Left lung (tissue), 10 donors: Measurements from ENCODE around the gene SPRTN. TPM values are rescaled to one million over a fixed set of nuclear protein-coding genes. Genes with fewer than 3 reads are reported as not detected.

Experiments
- ATAC-seq: fragments of 200-7000 bp; cut with Tn5 transposase; one replicate; pipeline ENCODE4 v1.9.1; 2020; ENCODE audit warnings: moderate library complexity
- DNase-seq, 4 donors: peaks; one replicate each; pipeline ENCODE4 v3.0.0-alpha.2; 2013 to 2020
- H3K27ac ChIP-seq, 2 donors: fragments of 200-600 bp; sonication (generic) in 1 of 2; one replicate each; pipeline versions ENCODE4 v1.5.0 to v1.8.0; 2020 to 2021
- H3K27me3 ChIP-seq, 2 donors: fragments of 200-600 bp; sonication (generic) in 1 of 2; one replicate each; pipeline versions ENCODE4 v1.5.0 to v1.8.0; 2020 to 2021
- H3K36me3 ChIP-seq, 2 donors: fragments of 200-600 bp; sonication (generic) in 1 of 2; one replicate each; pipeline versions ENCODE4 v1.5.0 to v1.8.0; 2020 to 2021
- H3K4me1 ChIP-seq, 2 donors: fragments of 200-600 bp; one replicate each; pipeline ENCODE4 v1.8.0; 2021
- H3K4me3 ChIP-seq, 2 donors: fragments of 200-600 bp; sonication (generic) in 1 of 2; one replicate each; pipeline versions ENCODE4 v1.5.0 to v1.8.0; 2020 to 2021; ENCODE audit warnings: mild to moderate bottlenecking in 1 of 2
- H3K9me3 ChIP-seq, 2 donors: fragments of 200-600 bp; sonication (generic) in 1 of 2; one replicate each; pipeline versions ENCODE4 v1.5.0 to v1.8.0; 2020 to 2021
- intact Hi-C, 2 donors: fragments of 100-400 bp; cut with DNase I; formaldehyde crosslinking; loops; one replicate each; pipeline versions ENCODE4 v1.11.2 to v1.14.2; 2022
- polyA plus RNA-seq, 6 donors: library from polyadenylated mRNA; unstranded; fragments of 120-200 nt; gene quantifications; one replicate each; pipeline ENCODE4 v1.2.1, GENCODE V29; 2013; ENCODE audit not compliant: insufficient read length in 6 of 6
- total RNA-seq, 2 donors: library from RNA; stranded (reverse); fragmentation: NEBNext Ultra II Directional; extraction: Animal tissue kit (Norgen Biotek cat#: 25700); gene quantifications; one replicate each; pipeline ENCODE4 v1.2.1, GENCODE V29; 2021
- TF ChIP-seq, protein P1 (sequence below), 2 donors: fragments of 200-600 bp; sonication (generic) in 1 of 2; IDR thresholded peaks; one replicate each; pipeline versions ENCODE4 v1.5.0 to v1.8.0; 2021; ENCODE audit warnings: antibody characterized with exemption in 2 of 2
- donor health status: DM: no; HTN: yes; CAD: no.
- donor health status: DM: no; HTN: no; CAD: no.

SPRTN gene
- total and polyA plus RNA-seq, 8 donors = 9.4 to 16.7 (median 14.5) TPM

DNA sequence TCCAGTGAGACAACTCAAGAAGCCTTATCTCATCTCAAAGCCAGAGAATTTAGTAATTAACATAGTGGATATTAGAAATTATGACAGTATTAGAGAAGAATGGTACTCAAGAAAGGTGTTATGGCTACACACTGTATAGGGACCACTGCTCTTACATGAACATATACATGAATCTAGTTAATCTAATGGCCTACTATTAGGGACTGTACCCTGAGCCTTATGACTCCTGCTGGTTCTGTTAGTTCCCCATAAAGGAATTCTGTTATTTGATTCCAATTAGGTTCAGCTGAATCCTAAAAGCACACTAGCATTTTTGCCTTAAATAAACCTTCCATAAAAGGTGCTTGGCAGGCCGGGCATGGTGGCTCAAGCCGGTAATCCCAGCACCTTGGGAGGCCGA lies 44.3 kb downstream of the SPRTN start:
- intact Hi-C loops = no loop called here
- H3K4me3 ChIP-seq = no peak overlapping the region
- no peaks in the 10 kb centered on the region for H3K36me3 ChIP-seq
- peaks cover 3 to 21% of the 10 kb centered on the region in 2 donors for H3K4me1 ChIP-seq
- TF ChIP-seq, protein P1, sequence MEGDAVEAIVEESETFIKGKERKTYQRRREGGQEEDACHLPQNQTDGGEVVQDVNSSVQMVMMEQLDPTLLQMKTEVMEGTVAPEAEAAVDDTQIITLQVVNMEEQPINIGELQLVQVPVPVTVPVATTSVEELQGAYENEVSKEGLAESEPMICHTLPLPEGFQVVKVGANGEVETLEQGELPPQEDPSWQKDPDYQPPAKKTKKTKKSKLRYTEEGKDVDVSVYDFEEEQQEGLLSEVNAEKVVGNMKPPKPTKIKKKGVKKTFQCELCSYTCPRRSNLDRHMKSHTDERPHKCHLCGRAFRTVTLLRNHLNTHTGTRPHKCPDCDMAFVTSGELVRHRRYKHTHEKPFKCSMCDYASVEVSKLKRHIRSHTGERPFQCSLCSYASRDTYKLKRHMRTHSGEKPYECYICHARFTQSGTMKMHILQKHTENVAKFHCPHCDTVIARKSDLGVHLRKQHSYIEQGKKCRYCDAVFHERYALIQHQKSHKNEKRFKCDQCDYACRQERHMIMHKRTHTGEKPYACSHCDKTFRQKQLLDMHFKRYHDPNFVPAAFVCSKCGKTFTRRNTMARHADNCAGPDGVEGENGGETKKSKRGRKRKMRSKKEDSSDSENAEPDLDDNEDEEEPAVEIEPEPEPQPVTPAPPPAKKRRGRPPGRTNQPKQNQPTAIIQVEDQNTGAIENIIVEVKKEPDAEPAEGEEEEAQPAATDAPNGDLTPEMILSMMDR (IDR thresholded peaks at IDR 0.05) = no peak
- H3K27me3 ChIP-seq = no peaks in the 10 kb centered on the region
- H3K27ac ChIP-seq = no peak overlapping the region
- no peak for DNase-seq
- ATAC-seq = no peak
- H3K9me3 ChIP-seq = no peaks in the 10 kb centered on the region

DNA sequence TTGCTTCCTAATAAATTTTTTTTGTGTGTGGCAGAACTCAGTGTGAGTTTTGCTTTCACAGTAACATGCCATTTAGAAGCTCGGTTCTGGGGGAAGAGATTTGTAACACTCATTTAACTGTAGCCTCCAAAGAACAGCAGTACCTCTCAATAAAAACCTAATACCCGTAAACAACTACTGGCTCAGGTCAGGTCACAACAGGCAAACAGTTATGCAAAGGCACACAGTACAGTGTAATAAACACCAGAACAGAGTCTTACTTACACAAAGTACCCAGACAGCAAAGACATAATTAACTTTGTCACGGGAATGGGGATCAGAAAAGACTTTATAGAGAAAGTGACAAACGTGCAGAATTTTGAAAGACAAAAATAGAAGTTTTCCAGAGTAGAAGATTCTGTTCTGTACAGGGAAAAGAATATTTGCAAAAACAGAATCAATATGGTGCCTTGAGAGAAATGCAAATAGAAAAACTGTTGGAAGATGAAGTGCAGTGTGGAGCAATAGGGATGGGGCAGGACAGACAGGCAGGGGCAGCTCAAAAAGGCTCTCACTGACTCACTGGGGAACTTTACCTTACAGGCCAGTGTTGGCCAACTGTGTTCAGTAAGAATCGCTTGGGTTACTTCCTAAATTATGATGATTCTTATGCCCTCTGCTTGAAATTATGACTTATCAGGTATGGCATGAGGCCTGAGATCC lies 45.2 kb downstream of the SPRTN start:
- ATAC-seq = peak; percentile 69
- no peak overlapping the region for H3K27ac ChIP-seq

DNA sequence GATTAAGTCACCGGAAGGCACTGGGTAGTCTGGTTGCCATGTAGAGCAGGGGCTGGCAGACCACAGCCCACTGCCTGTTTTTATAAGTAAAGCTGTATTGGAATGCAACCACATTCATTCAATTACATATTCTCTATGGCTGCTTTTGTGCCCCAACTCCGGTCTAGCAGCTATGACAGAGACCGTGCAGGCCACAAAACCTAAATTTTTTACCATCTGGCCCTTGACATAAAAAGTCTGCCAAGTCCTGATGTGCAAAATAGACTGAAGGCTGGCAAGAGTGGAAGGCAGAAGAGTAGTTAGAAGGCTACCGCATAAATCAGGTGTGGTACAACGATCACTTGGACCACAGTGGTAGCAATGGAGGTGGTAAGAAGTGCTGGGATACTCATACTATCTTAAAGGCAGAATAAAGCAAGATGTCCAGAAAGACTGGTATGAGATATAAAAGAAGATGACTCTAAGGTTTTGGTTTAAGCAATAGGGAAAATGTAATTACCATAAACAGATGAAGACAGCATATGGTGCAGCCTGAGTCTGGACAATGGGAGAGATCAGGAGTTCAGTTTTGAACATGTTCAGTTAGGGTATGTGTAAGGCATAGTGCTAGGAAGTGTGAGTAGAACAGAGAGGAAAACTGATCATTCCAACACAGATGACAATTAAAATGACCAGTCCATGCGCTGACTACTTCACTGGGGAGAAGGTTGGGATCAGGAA lies 46.8 kb downstream of the SPRTN start:
- H3K4me3 ChIP-seq = no peak overlapping the region
- H3K9me3 ChIP-seq = no peaks in the 10 kb centered on the region
- intact Hi-C loops = no loop called here
- peaks cover 0 to 29% of the 10 kb centered on the region in 2 donors for H3K4me1 ChIP-seq
- TF ChIP-seq, protein P1 (IDR thresholded peaks at IDR 0.05) = no peak
- H3K27ac ChIP-seq = no peak overlapping the region
- no peak for DNase-seq
- no peaks in the 10 kb centered on the region for H3K27me3 ChIP-seq
- no peaks in the 10 kb centered on the region for H3K36me3 ChIP-seq
- ATAC-seq = peak; percentile 17

More for the DNA sequence above, 45.2 kb downstream of the SPRTN start:
- intact Hi-C loops = no loop called here
- Histone ChIP-seq H3K27me3 (no peaks in the 10 kb centered on the region), H3K4me3 (no peak overlapping the region), H3K4me1 (peaks cover 3 to 25% of the 10 kb centered on the region in 2 donors), H3K9me3 (no peaks in the 10 kb centered on the region), H3K36me3 (no peaks in the 10 kb centered on the region)
- TF ChIP-seq, protein P1 (IDR thresholded peaks at IDR 0.05) = no peak
- no peak for DNase-seq

DNA sequence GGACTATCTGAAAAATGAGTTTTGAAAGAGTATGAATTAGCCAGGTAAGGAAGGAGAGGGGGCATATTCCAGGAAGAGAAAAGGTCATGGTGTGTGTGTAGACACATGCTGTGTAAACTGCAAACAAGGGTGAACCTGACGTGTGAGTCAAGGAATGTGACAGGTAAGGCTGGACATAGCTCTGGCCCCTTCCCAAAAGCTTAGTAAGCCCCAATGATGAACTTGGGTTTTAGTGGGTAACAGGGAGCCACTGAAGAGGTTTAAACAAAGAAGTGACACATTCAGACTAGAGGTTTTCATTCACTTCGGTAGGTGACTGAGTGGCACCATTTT lies 47.3 kb downstream of the SPRTN start:
- peak; percentile 70 for ATAC-seq

DNA sequence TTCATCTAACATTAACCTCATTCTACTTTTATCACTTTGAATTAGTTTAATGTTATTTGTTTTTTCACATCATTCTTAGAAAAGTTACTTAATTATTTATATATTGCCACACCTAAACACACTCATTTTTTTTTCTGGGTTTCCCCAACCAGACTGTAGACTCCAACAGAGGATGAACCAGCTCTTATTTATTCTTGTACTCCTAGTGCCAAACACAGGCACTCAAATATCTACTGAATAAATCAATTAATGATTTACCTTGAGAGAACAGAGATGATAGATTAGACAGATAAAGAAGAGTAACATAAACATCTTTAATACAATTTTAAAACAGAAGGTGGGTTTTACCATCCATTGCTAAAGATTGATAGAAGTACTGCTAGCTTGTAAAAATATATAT lies 48.4 kb downstream of the SPRTN start:
- no peak for DNase-seq
- Histone ChIP-seq H3K36me3 (no peaks in the 10 kb centered on the region), H3K27me3 (no peaks in the 10 kb centered on the region), H3K27ac (no peak overlapping the region), H3K9me3 (no peaks in the 10 kb centered on the region), H3K4me1 (peaks cover 0 to 35% of the 10 kb centered on the region in 2 donors), H3K4me3 (no peak overlapping the region)
- ATAC-seq = no peak
- TF ChIP-seq, protein P1 (IDR thresholded peaks at IDR 0.05) = no peak
- intact Hi-C loops = no loop called here

More for the DNA sequence above, 47.3 kb downstream of the SPRTN start:
- Histone ChIP-seq H3K9me3 (no peaks in the 10 kb centered on the region), H3K27ac (no peak overlapping the region), H3K36me3 (no peaks in the 10 kb centered on the region), H3K4me3 (no peak overlapping the region), H3K4me1 (peaks cover 0 to 34% of the 10 kb centered on the region in 2 donors), H3K27me3 (no peaks in the 10 kb centered on the region)
- intact Hi-C loops = no loop called here
- DNase-seq = no peak
- TF ChIP-seq, protein P1 (IDR thresholded peaks at IDR 0.05) = no peak
